Measurements from ENCODE around the gene NPAS3.

The NPAS3 gene

GRCh38 chr14:33480887-33481184 lies 542.2 kb downstream of the NPAS3 start:
- DNase-seq (ENCODE audit: low spot score) = no peak

GRCh38 chr14:33483110-33483509 lies 544.4 kb downstream of the NPAS3 start:
- DNase-seq (ENCODE audit: low spot score) = no peak

GRCh38 chr14:33483541-33483940 lies 544.9 kb downstream of the NPAS3 start:
- no peak for DNase-seq (ENCODE audit: low spot score)

GRCh38 chr14:33484264-33484663 lies 545.6 kb downstream of the NPAS3 start:
- DNase-seq (ENCODE audit: low spot score) = no peak

GRCh38 chr14:33486332-33486890 lies 547.7 kb downstream of the NPAS3 start:
- DNase-seq (ENCODE audit: low spot score) = no peak

GRCh38 chr14:33488582-33488981 lies 549.9 kb downstream of the NPAS3 start:
- DNase-seq (ENCODE audit: low spot score) = no peak

- DNase-seq (ENCODE audit: low spot score) = no peak
Observed at GRCh38 chr14:33490555-33490954, 551.9 kb downstream of the NPAS3 start.

GRCh38 chr14:33491112-33491511 lies 552.4 kb downstream of the NPAS3 start:
- DNase-seq (ENCODE audit: low spot score) = no peak

GRCh38 chr14:33492491-33492890 lies 553.8 kb downstream of the NPAS3 start:
- DNase-seq (ENCODE audit: low spot score) = no peak

GRCh38 chr14:33493266-33493665 lies 554.6 kb downstream of the NPAS3 start:
- no peak for DNase-seq (ENCODE audit: low spot score)

GRCh38 chr14:33493990-33494389 lies 555.3 kb downstream of the NPAS3 start:
- DNase-seq (ENCODE audit: low spot score) = no peak

- no peak for DNase-seq (ENCODE audit: low spot score)
Observed at GRCh38 chr14:33499687-33500086, 561.0 kb downstream of the NPAS3 start.

- DNase-seq (ENCODE audit: low spot score) = no peak
Observed at GRCh38 chr14:33504246-33505099, 565.8 kb downstream of the NPAS3 start.

GRCh38 chr14:33505266-33505962 lies 566.7 kb downstream of the NPAS3 start:
- no peak for DNase-seq (ENCODE audit: low spot score)

GRCh38 chr14:33505963-33506329 lies 567.3 kb downstream of the NPAS3 start:
- no peak for DNase-seq (ENCODE audit: low spot score)

- DNase-seq (ENCODE audit: low spot score) = no peak
Observed at GRCh38 chr14:33508126-33509062, 569.7 kb downstream of the NPAS3 start.

GRCh38 chr14:33509454-33509853 lies 570.8 kb downstream of the NPAS3 start:
- no peak for DNase-seq (ENCODE audit: low spot score)

- no peak for DNase-seq (ENCODE audit: low spot score)
Observed at GRCh38 chr14:33510063-33510481, 571.4 kb downstream of the NPAS3 start.

GRCh38 chr14:33510991-33511390 lies 572.3 kb downstream of the NPAS3 start:
- DNase-seq (ENCODE audit: low spot score) = no peak

GRCh38 chr14:33511851-33512640 lies 573.4 kb downstream of the NPAS3 start:
- no peak for DNase-seq (ENCODE audit: low spot score)

- no peak for DNase-seq (ENCODE audit: low spot score)
Observed at GRCh38 chr14:33515441-33515840, 576.8 kb downstream of the NPAS3 start.
